Measurements from ENCODE around the gene FRY. TPM values are rescaled to one million over a fixed set of nuclear protein-coding genes. Genes with fewer than 3 reads are reported as not detected.

Gene FRY
- total RNA-seq (2013; cell fraction: nucleolus; rRNA removed), result 11.0 and 11.5 TPM in 2 replicates
- total RNA-seq (2014; rRNA removed) (0.28 and 1.1 TPM in 2 replicates), total RNA-seq (2014; rRNA removed; fragmentation: Illumina TruSeq; extraction: Trizol) (0.46 and 0.63 TPM in 2 replicates), total RNA-seq (2021) (0.93 and 1.0 TPM in 2 replicates), polyA plus RNA-seq (2011; rRNA removed) (1.0 and 1.1 TPM in 2 replicates), polyA plus RNA-seq (2014; fragmentation: Illumina TruSeq; extraction: Trizol) (0.28 and 1.1 TPM in 2 replicates), polyA plus RNA-seq (2014; fragmentation: Nextera tagmentation; extraction: Ambion mirVana) (under 1 TPM; 0.18 to 0.31 TPM), polyA plus RNA-seq (2014; rRNA removed) (0.20 and 1.4 TPM in 2 replicates), polyA plus RNA-seq (2016; fragmentation: Nextera tagmentation; extraction: Ambion mirVana) (under 1 TPM; 0.23 to 0.27 TPM), polyA minus RNA-seq (2011; rRNA and poly(A)+ RNA removed) (4.1 and 6.7 TPM in 2 replicates), Bru-seq, nascent RNA (percentile 49 among the genes with signal in this experiment), BruChase-seq, experiment 1, labeled RNA remaining after a 6-hour chase (percentile 47 among the genes with signal in this experiment), BruChase-seq, experiment 2, labeled RNA remaining after a 2-hour chase (percentile 49 among the genes with signal in this experiment)
- polyA plus RNA-seq (2011; ENCODE audit: low read depth), result 0.49 TPM
- 1.2 and 1.4 TPM in 2 replicates for polyA plus RNA-seq (2011; cell fraction: cytosol; rRNA removed)
- 3.2 and 4.2 TPM in 2 replicates for polyA plus RNA-seq (2011; cell fraction: nucleus; rRNA removed)
- polyA plus RNA-seq (2012), result 0.37 and 0.74 TPM in 2 replicates
- 1.7 and 3.5 TPM in 2 replicates for polyA minus RNA-seq (2011; cell fraction: cytosol; rRNA and poly(A)+ RNA removed)
- 6.0 and 8.2 TPM in 2 replicates for polyA minus RNA-seq (2011; cell fraction: nucleus; rRNA and poly(A)+ RNA removed)
- long read RNA-seq, experiment 1, partial matches to known transcripts, result 0 of 1 reads
- long read RNA-seq, experiment 1, other reads (novel, unspliced or antisense), result 1 of 1 reads
- long read RNA-seq, experiment 2, partial matches to known transcripts, result 2 of 5 reads
- long read RNA-seq, experiment 2, other reads (novel, unspliced or antisense), result 3 of 5 reads

DNA sequence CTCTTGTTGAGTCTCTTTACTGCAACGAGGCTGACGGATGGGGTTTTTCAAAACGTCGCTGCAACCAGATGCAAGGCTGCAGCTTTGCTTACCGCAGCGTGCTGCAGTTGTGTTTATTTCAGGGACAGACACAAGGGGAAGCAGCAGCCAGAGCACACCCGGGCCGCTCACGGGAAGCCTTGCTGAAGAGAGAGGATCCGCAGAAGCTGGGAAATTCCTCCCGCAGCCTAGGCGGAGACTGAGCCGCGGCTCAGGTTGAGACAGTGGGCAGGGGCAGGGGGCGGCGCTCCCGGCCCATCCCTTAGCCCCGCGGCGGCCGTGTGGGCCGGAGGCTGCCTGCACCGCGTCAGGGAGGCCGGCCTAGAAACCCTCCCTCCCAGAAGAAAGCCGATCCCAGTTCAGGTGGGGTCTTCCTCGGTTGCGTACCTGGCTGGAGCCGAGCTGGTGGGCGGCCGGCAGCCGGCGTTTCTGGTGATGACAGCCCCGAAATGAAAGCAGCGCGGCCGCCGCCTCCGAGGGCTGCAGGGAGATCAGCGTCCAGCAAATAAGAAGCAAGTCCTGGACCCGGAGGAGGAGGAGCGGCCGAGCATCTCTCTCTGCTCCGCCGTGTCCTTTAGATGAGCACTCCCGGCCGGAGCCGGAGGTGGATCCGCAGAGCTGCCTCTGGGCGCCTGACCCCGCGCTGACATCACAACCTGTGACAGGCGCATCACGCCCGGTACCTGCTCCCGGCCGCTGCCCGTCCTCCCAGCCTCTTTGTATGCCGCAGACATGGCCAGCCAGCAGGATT is at the start of gene FRY:
Gene FRY, plus strand, starts transcription at position 750 of the 790 bp plus-strand sequence. Its CDS starts 22 bp downstream, at position 772.
- H3K4me1 ChIP-seq (ENCODE audit: control insufficient read depth, insufficient read depth, low read length), result no peaks in the 10 kb centered on the region
- no TSS peak for BruUV-seq (replicated peaks)
- FAIRE-seq (peak; percentile 65), ATAC-seq (peak; percentile 88), DNase-seq (ENCODE audit: low read depth, low spot score) (no peak)
- POLR2A ChIA-PET, result interaction anchor here (0.6 to 1.1 kb wide), 2 partner anchors 32 to 540 kb away, joined by 3 to 4 read pairs; no protein-coding TSS in a partner anchor
- no peaks in the 10 kb centered on the region for H3K27me3 ChIP-seq (replicated peaks in 1 of 2; ENCODE audit: control insufficient read depth in 2 of 2, insufficient read depth in 2 of 2, low read length in 1 of 2)
- H3K4me2 ChIP-seq (ENCODE audit: control insufficient read depth, insufficient read depth), result peak within 1 kb of the TSS; percentile 28
- H2AFZ ChIP-seq (ENCODE audit: control insufficient read depth, low read depth, low read length), result peak within 1 kb of the TSS; percentile 51
- no peak within 1 kb of the TSS for H3K27ac ChIP-seq (ENCODE audit: control insufficient read depth, insufficient read depth)
- CTCF ChIA-PET, result interaction anchor here (0.8 kb wide), 1 partner anchor 121 kb away, joined by 3 read pairs; no protein-coding TSS in a partner anchor
- RAD21 ChIA-PET (ENCODE audit: unreplicated experiment), result interaction anchor here (0.9 to 1.4 kb wide), 2 partner anchors 121 to 135 kb away, joined by 3 to 4 read pairs; no protein-coding TSS in a partner anchor
- peak within 1 kb of the TSS; percentile 29 for H3K9ac ChIP-seq (ENCODE audit: control insufficient read depth, insufficient read depth, low read length)
- no peaks in the 10 kb centered on the region for H3K79me2 ChIP-seq (ENCODE audit: control insufficient read depth, insufficient read depth, low read length)
- peak within 1 kb of the TSS; percentile 72 for H3K4me3 ChIP-seq
- no peaks in the 10 kb centered on the region for H3K9me3 ChIP-seq (replicated peaks; ENCODE audit: control insufficient read depth, insufficient read depth, low read length)
- intact Hi-C loops (cut with micrococcal nuclease; ENCODE audit: unreplicated experiment) (no loop called here), in situ Hi-C loops (cut with MboI) (loop anchor here (5.0 kb wide), 1 partner anchor 281 kb away; no protein-coding TSS in a partner anchor)
- 2% methylated on average over 56 of the region's 59 CpGs for WGBS (ENCODE audit: insufficient coverage, insufficient replicate concordance, low lambda C conversion rate, missing lambda C conversion rate)
- no peaks in the 10 kb centered on the region for H3K36me3 ChIP-seq (ENCODE audit: control insufficient read depth in 2 of 2, insufficient read depth in 2 of 2, low read length in 1 of 2)
- no peaks in the 10 kb centered on the region for H4K20me1 ChIP-seq (ENCODE audit: control insufficient read depth, insufficient read depth)
- SMC1A ChIA-PET (ENCODE audit: uncharacterized antibody, unreplicated experiment), result interaction anchor here (1.2 to 1.8 kb wide), 3 partner anchors 10 to 308 kb away, joined by 3 to 11 read pairs (median 3); no protein-coding TSS in a partner anchor
- TF ChIP-seq LARP7 (IDR thresholded peaks at IDR 0.05) (0 out of 2 replicates have a peak, but pooled peaks have one; percentile 25), EP300 (IDR thresholded peaks at IDR 0.05; ENCODE audit: borderline replicate concordance in 1 of 2, control insufficient read depth in 1 of 2, low read depth in 2 of 2, low read length in 2 of 2) (0 out of 4 replicates have a peak, but pooled peaks of 1 of the 2 experiments have one; percentile 8), GATAD2B (conservative IDR thresholded peaks at IDR 0.05; ENCODE audit: low read depth) (no peak), JUNB (IDR thresholded peaks at IDR 0.05) (no peak), TBL1XR1 (IDR thresholded peaks at IDR 0.05; ENCODE audit: low read depth, low read length) (no peak), NR2F1 (conservative IDR thresholded peaks at IDR 0.05) (0 out of 2 replicates have a peak, but pooled peaks have one; percentile 30), CREM (IDR thresholded peaks at IDR 0.05; ENCODE audit: low read depth) (peak; percentile 22; the same call in 1 of the 2 replicates), SRF (IDR thresholded peaks at IDR 0.05; ENCODE audit: low read depth in 2 of 2, low read length in 2 of 2) (no peak), IKZF1 (conservative IDR thresholded peaks at IDR 0.05) (peak; percentile 38; the same call in 1 of the 2 replicates), RUNX3 (IDR thresholded peaks at IDR 0.05; ENCODE audit: low read length) (peak; percentile 49; the same call in 1 of the 2 replicates)
- TF ChIP-seq, protein P1, sequence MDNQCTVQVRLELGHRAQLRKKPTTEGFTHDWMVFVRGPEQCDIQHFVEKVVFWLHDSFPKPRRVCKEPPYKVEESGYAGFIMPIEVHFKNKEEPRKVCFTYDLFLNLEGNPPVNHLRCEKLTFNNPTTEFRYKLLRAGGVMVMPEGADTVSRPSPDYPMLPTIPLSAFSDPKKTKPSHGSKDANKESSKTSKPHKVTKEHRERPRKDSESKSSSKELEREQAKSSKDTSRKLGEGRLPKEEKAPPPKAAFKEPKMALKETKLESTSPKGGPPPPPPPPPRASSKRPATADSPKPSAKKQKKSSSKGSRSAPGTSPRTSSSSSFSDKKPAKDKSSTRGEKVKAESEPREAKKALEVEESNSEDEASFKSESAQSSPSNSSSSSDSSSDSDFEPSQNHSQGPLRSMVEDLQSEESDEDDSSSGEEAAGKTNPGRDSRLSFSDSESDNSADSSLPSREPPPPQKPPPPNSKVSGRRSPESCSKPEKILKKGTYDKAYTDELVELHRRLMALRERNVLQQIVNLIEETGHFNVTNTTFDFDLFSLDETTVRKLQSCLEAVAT (IDR thresholded peaks at IDR 0.05), result no peak
- TF ChIP-seq, protein P2, sequence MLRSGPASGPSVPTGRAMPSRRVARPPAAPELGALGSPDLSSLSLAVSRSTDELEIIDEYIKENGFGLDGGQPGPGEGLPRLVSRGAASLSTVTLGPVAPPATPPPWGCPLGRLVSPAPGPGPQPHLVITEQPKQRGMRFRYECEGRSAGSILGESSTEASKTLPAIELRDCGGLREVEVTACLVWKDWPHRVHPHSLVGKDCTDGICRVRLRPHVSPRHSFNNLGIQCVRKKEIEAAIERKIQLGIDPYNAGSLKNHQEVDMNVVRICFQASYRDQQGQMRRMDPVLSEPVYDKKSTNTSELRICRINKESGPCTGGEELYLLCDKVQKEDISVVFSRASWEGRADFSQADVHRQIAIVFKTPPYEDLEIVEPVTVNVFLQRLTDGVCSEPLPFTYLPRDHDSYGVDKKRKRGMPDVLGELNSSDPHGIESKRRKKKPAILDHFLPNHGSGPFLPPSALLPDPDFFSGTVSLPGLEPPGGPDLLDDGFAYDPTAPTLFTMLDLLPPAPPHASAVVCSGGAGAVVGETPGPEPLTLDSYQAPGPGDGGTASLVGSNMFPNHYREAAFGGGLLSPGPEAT (IDR thresholded peaks at IDR 0.05; ENCODE audit: low read depth), result no peak
- TF ChIP-seq, protein P3, sequence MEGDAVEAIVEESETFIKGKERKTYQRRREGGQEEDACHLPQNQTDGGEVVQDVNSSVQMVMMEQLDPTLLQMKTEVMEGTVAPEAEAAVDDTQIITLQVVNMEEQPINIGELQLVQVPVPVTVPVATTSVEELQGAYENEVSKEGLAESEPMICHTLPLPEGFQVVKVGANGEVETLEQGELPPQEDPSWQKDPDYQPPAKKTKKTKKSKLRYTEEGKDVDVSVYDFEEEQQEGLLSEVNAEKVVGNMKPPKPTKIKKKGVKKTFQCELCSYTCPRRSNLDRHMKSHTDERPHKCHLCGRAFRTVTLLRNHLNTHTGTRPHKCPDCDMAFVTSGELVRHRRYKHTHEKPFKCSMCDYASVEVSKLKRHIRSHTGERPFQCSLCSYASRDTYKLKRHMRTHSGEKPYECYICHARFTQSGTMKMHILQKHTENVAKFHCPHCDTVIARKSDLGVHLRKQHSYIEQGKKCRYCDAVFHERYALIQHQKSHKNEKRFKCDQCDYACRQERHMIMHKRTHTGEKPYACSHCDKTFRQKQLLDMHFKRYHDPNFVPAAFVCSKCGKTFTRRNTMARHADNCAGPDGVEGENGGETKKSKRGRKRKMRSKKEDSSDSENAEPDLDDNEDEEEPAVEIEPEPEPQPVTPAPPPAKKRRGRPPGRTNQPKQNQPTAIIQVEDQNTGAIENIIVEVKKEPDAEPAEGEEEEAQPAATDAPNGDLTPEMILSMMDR (IDR thresholded peaks at IDR 0.05 in 2 of 3, conservative IDR thresholded peaks at IDR 0.05 in 1 of 3; ENCODE audit: control insufficient read depth in 2 of 3, extremely low read depth in 1 of 3, insufficient read depth in 1 of 3, low read depth in 3 of 3, low read length in 3 of 3), result peak in 1 of 3 experiments; percentile 14; a peak in 2 of 6 replicates
